Activated naive CD4-positive, alpha-beta T cell treated with anti-CD3 and anti-CD28 coated beads, Interleukin-2, amount 50 U/mL, for 24 hours (primary cell): ENCODE measurements around the gene TMEM245.

Source experiments
- H3K27ac Mint-ChIP-seq: one replicate; pipeline ENCODE4 v1.8.0; 2021; ENCODE audit warnings: mild to moderate bottlenecking, mixed read lengths
- H3K27me3 Mint-ChIP-seq: one replicate; pipeline ENCODE4 v1.8.0; 2021; ENCODE audit warnings: mixed read lengths
- H3K36me3 Mint-ChIP-seq: one replicate; pipeline ENCODE4 v1.8.0; 2021; ENCODE audit warnings: mixed read lengths
- H3K4me1 Mint-ChIP-seq: one replicate; pipeline ENCODE4 v1.8.0; 2021; ENCODE audit warnings: mixed read lengths
- H3K4me3 Mint-ChIP-seq: one replicate; pipeline ENCODE4 v1.8.0; 2021; ENCODE audit warnings: mild to moderate bottlenecking, mixed read lengths
- H3K9me3 Mint-ChIP-seq: one replicate; pipeline ENCODE4 v1.8.0; 2021; ENCODE audit warnings: mixed read lengths

Gene TMEM245

GRCh38 chr9:109017061-109017460 lies 102.7 kb downstream of the TMEM245 start:
- Mint-ChIP-seq H3K36me3 (peaks cover 2% of the 10 kb centered on the region), H3K27me3 (no peaks in the 10 kb centered on the region), H3K9me3 (no peaks in the 10 kb centered on the region), H3K4me1 (peaks cover 14% of the 10 kb centered on the region), H3K4me3 (no peak overlapping the region), H3K27ac (no peak overlapping the region)

GRCh38 chr9:109016132-109016531 lies 103.6 kb downstream of the TMEM245 start:
- no peak overlapping the region for H3K4me3 Mint-ChIP-seq

GRCh38 chr9:109014608-109015280 lies 105.0 kb downstream of the TMEM245 start:
- peaks cover 33% of the 10 kb centered on the region for H3K4me1 Mint-ChIP-seq
- peaks cover 2% of the 10 kb centered on the region for H3K36me3 Mint-ChIP-seq
- no peaks in the 10 kb centered on the region for H3K27me3 Mint-ChIP-seq
- H3K9me3 Mint-ChIP-seq, result no peaks in the 10 kb centered on the region
- H3K27ac Mint-ChIP-seq, result no peak overlapping the region
- H3K4me3 Mint-ChIP-seq, result no peak overlapping the region

More at GRCh38 chr9:109016132-109016531, 103.6 kb downstream of the TMEM245 start:
- H3K27me3 Mint-ChIP-seq, result no peaks in the 10 kb centered on the region
- H3K27ac Mint-ChIP-seq, result peak overlapping the region; percentile 14
- peaks cover 2% of the 10 kb centered on the region for H3K36me3 Mint-ChIP-seq
- no peaks in the 10 kb centered on the region for H3K9me3 Mint-ChIP-seq
- peaks cover 23% of the 10 kb centered on the region for H3K4me1 Mint-ChIP-seq

- Mint-ChIP-seq H3K4me3 (peak overlapping the region; percentile 90), H3K36me3 (peaks cover 2% of the 10 kb centered on the region), H3K9me3 (no peaks in the 10 kb centered on the region), H3K27ac (peak overlapping the region; percentile 69), H3K27me3 (peaks cover 3% of the 10 kb centered on the region), H3K4me1 (peaks cover 37% of the 10 kb centered on the region)
These were observed 105.8 kb downstream of the TMEM245 start for GRCh38 chr9:109013679-109014607.

- Mint-ChIP-seq H3K4me1 (peaks cover 37% of the 10 kb centered on the region), H3K36me3 (peaks cover 2% of the 10 kb centered on the region), H3K9me3 (no peaks in the 10 kb centered on the region), H3K4me3 (peak within 1 kb of the TSS; percentile 97), H3K27me3 (peaks cover 3% of the 10 kb centered on the region), H3K27ac (peak within 1 kb of the TSS; percentile 92)
These were observed 106.7 kb downstream of the TMEM245 start, which contains the start of gene CTNNAL1 for GRCh38 chr9:109012876-109013678. Gene CTNNAL1, minus strand, starts transcription at chr9:109013499. Its CDS starts 57 bp downstream, at chr9:109013442.

GRCh38 chr9:109012009-109012875 lies 107.5 kb downstream of the TMEM245 start:
- peaks cover 37% of the 10 kb centered on the region for H3K4me1 Mint-ChIP-seq
- H3K4me3 Mint-ChIP-seq, result peak overlapping the region; percentile 97
- H3K27me3 Mint-ChIP-seq, result peaks cover 3% of the 10 kb centered on the region
- peaks cover 2% of the 10 kb centered on the region for H3K36me3 Mint-ChIP-seq
- H3K9me3 Mint-ChIP-seq, result no peaks in the 10 kb centered on the region
- H3K27ac Mint-ChIP-seq, result peak overlapping the region; percentile 92

GRCh38 chr9:109011231-109011671 lies 108.5 kb downstream of the TMEM245 start:
- H3K27ac Mint-ChIP-seq, result peak overlapping the region; percentile 38
- H3K4me3 Mint-ChIP-seq, result peak overlapping the region; percentile 97
- no peaks in the 10 kb centered on the region for H3K9me3 Mint-ChIP-seq
- H3K4me1 Mint-ChIP-seq, result peaks cover 37% of the 10 kb centered on the region
- peaks cover 2% of the 10 kb centered on the region for H3K36me3 Mint-ChIP-seq
- H3K27me3 Mint-ChIP-seq, result peaks cover 3% of the 10 kb centered on the region

GRCh38 chr9:109010746-109011145 lies 109.0 kb downstream of the TMEM245 start:
- peaks cover 37% of the 10 kb centered on the region for H3K4me1 Mint-ChIP-seq
- H3K9me3 Mint-ChIP-seq, result no peaks in the 10 kb centered on the region
- peak overlapping the region; percentile 38 for H3K27ac Mint-ChIP-seq
- H3K4me3 Mint-ChIP-seq, result peak overlapping the region; percentile 56
- H3K27me3 Mint-ChIP-seq, result peaks cover 3% of the 10 kb centered on the region
- H3K36me3 Mint-ChIP-seq, result peaks cover 2% of the 10 kb centered on the region

- Mint-ChIP-seq H3K27me3 (peaks cover 3% of the 10 kb centered on the region), H3K36me3 (peaks cover 9% of the 10 kb centered on the region), H3K4me1 (peaks cover 14% of the 10 kb centered on the region), H3K9me3 (peaks cover 18% of the 10 kb centered on the region), H3K27ac (no peak overlapping the region), H3K4me3 (no peak overlapping the region)
These were observed 114.1 kb downstream of the TMEM245 start for GRCh38 chr9:109005678-109006077.

GRCh38 chr9:109003116-109003515 lies 116.6 kb downstream of the TMEM245 start:
- Mint-ChIP-seq H3K27me3 (no peaks in the 10 kb centered on the region), H3K9me3 (peaks cover 18% of the 10 kb centered on the region)

GRCh38 chr9:109002141-109002540 lies 117.6 kb downstream of the TMEM245 start:
- no peaks in the 10 kb centered on the region for H3K27me3 Mint-ChIP-seq
- H3K27ac Mint-ChIP-seq, result no peak overlapping the region
- peaks cover 7% of the 10 kb centered on the region for H3K36me3 Mint-ChIP-seq
- no peak overlapping the region for H3K4me3 Mint-ChIP-seq
- peaks cover 11% of the 10 kb centered on the region for H3K4me1 Mint-ChIP-seq
- peaks cover 18% of the 10 kb centered on the region for H3K9me3 Mint-ChIP-seq

More at GRCh38 chr9:109003116-109003515, 116.6 kb downstream of the TMEM245 start:
- H3K4me1 Mint-ChIP-seq, result peaks cover 9% of the 10 kb centered on the region
- H3K36me3 Mint-ChIP-seq, result peaks cover 7% of the 10 kb centered on the region
- H3K4me3 Mint-ChIP-seq, result no peak overlapping the region
- no peak overlapping the region for H3K27ac Mint-ChIP-seq

GRCh38 chr9:109001275-109001676 lies 118.5 kb downstream of the TMEM245 start:
- Mint-ChIP-seq H3K27me3 (no peaks in the 10 kb centered on the region), H3K9me3 (peaks cover 18% of the 10 kb centered on the region), H3K4me1 (peaks cover 13% of the 10 kb centered on the region), H3K27ac (no peak overlapping the region), H3K36me3 (peaks cover 7% of the 10 kb centered on the region), H3K4me3 (no peak overlapping the region)

GRCh38 chr9:108997112-108997511 lies 122.6 kb downstream of the TMEM245 start:
- peaks cover 22% of the 10 kb centered on the region for H3K4me1 Mint-ChIP-seq
- H3K27me3 Mint-ChIP-seq, result no peaks in the 10 kb centered on the region
- H3K27ac Mint-ChIP-seq, result no peak overlapping the region
- no peak overlapping the region for H3K4me3 Mint-ChIP-seq
- peaks cover 1% of the 10 kb centered on the region for H3K36me3 Mint-ChIP-seq
- peaks cover under 1% of the 10 kb centered on the region for H3K9me3 Mint-ChIP-seq

GRCh38 chr9:108996643-108997042 lies 123.1 kb downstream of the TMEM245 start:
- Mint-ChIP-seq H3K9me3 (no peaks in the 10 kb centered on the region), H3K4me1 (peaks cover 22% of the 10 kb centered on the region), H3K36me3 (peaks cover 1% of the 10 kb centered on the region), H3K4me3 (no peak overlapping the region), H3K27ac (no peak overlapping the region), H3K27me3 (no peaks in the 10 kb centered on the region)
